K562 (cell line): Measurements from ENCODE around the gene KAZN. TPM values are rescaled to one million over a fixed set of nuclear protein-coding genes. Genes with fewer than 3 reads are reported as not detected.
A peak's percentile ranks its signal among the peaks of the same experiment; 100 is the strongest.

Source experiments
- ARID2 ChIP-seq: fragments of 450-650 bp; IDR thresholded peaks from 2 replicates; pipeline ENCODE4 v1.6.1; 2017; ENCODE audit warnings: antibody characterized with exemption, mild to moderate bottlenecking
- CGGBP1 ChIP-seq: fragments of 250-450 bp; sonication (Bioruptor Pico); IDR thresholded peaks from 2 replicates; pipeline ENCODE4 v1.9.0; 2021; ENCODE audit warnings: mild to moderate bottlenecking
- HDAC3 ChIP-seq: fragments of 450-650 bp; IDR thresholded peaks from 2 replicates; pipeline ENCODE4 v1.6.1; 2018; ENCODE audit warnings: borderline replicate concordance, mild to moderate bottlenecking, moderate library complexity; ENCODE audit not compliant: partially characterized antibody
- KDM2B ChIP-seq: fragments of 250-450 bp; sonication (Bioruptor Pico); IDR thresholded peaks from 2 replicates; pipeline ENCODE4 v1.8.0; 2021; ENCODE audit warnings: mild to moderate bottlenecking, moderate library complexity
- MGA ChIP-seq: fragments of 450-650 bp; IDR thresholded peaks from 2 replicates; pipeline ENCODE4 v1.6.1; 2016; ENCODE audit warnings: mild to moderate bottlenecking, moderate library complexity
- MIER1 ChIP-seq: fragments of 450-650 bp; IDR thresholded peaks from 2 replicates; pipeline ENCODE4 v1.6.1; 2016; ENCODE audit warnings: antibody characterized with exemption, mild to moderate bottlenecking, low read depth
- NFIC ChIP-seq: fragments of 450-650 bp; IDR thresholded peaks from 2 replicates; pipeline ENCODE4 v1.6.1; 2017; ENCODE audit warnings: mild to moderate bottlenecking, inconsistent platforms
- TCF3 ChIP-seq: sonication (generic); formaldehyde crosslinking; IDR thresholded peaks from 2 replicates; pipeline ENCODE4 v1.4.0; 2020; ENCODE audit warnings: mild to moderate bottlenecking, missing genetic modification reagents
- TEAD2 ChIP-seq: fragments of 450-650 bp; IDR thresholded peaks from 2 replicates; pipeline ENCODE4 v1.6.1; 2016; ENCODE audit warnings: missing genetic modification characterization, control low read depth, missing compliant biosample characterization
- XRCC5 ChIP-seq: fragments of 200-400 bp; formaldehyde crosslinking; IDR thresholded peaks from 2 replicates; pipeline ENCODE4 v1.6.1; 2017; ENCODE audit warnings: low read depth, mild to moderate bottlenecking, low read length
- ZNF280B ChIP-seq: fragments of 250-450 bp; sonication (Bioruptor Pico); IDR thresholded peaks from 2 replicates; pipeline ENCODE4 v1.5.1; 2021; ENCODE audit warnings: mild to moderate bottlenecking
- ZNF511 ChIP-seq: sonication (generic); formaldehyde crosslinking; IDR thresholded peaks from 2 replicates; pipeline ENCODE4 v1.8.0; 2022; ENCODE audit warnings: mild to moderate bottlenecking, missing genetic modification reagents
- ZNF707 ChIP-seq: fragments of 250-450 bp; sonication (Bioruptor Pico); conservative IDR thresholded peaks from 2 replicates; pipeline ENCODE4 v1.8.0; 2022; ENCODE audit warnings: inconsistent platforms, mild to moderate bottlenecking, moderate library complexity
- ZNF717 ChIP-seq: fragments of 250-450 bp; sonication (Bioruptor Pico); IDR thresholded peaks from 2 replicates; pipeline ENCODE4 v1.5.0; 2021
- polyA plus RNA-seq, 8 experiments: library from polyadenylated mRNA; depleted of rRNA in 4 of 8; stranded (reverse) in 5 of 8; unstranded in 3 of 8; fragments of >200 nt; fragmentation: Nextera tagmentation in 2 of 8; fragmentation: Illumina TruSeq in 1 of 8; extraction: Ambion mirVana in 2 of 8; extraction: Trizol in 1 of 8; gene quantifications; 2 replicates each; pipeline versions ENCODE4 v1.2.1 to v1.2.3, GENCODE V29; 2011 to 2014; ENCODE audit warnings: inconsistent platforms in 1 of 8, missing spikeins in 1 of 8
- total RNA-seq, 7 experiments: library from RNA; depleted of rRNA in 6 of 7; stranded (reverse); fragments of >200 nt in 6 of 7; fragmentation: Illumina TruSeq in 2 of 7; extraction: Trizol in 2 of 7; gene quantifications; 2 replicates each; pipeline versions ENCODE4 v1.2.1 to v1.2.3, GENCODE V29; 2011 to 2021; ENCODE audit warnings: low replicate concordance in 1 of 7

KAZN gene
- total and polyA plus RNA-seq, 9 of the 15 experiments (the other 6 are each of a cell fraction or from before 2014, with no cell fraction given) = 2.1 to 21.6 (median 5.4) TPM

GRCh38 chr1:15076807-15077206 lies 478.3 kb downstream of the KAZN start (continued):
- no peak for TF ChIP-seq ZNF511
- peak; percentile 51 for TF ChIP-seq MGA
- TF ChIP-seq ZNF280B (CRISPR knock-in tag) = no peak
- TF ChIP-seq KDM2B (CRISPR knock-in tag) = no peak
- no peak for TF ChIP-seq ARID2
- no peak for TF ChIP-seq HDAC3
- no peak for TF ChIP-seq CGGBP1 (CRISPR knock-in tag)
- no peak for TF ChIP-seq NFIC
- TF ChIP-seq TEAD2 = no peak
- TF ChIP-seq TCF3 (CRISPR knock-in tag) = no peak
- TF ChIP-seq MIER1 = no peak
- TF ChIP-seq ZNF707 (CRISPR knock-in tag) = no peak
- TF ChIP-seq ZNF717 (CRISPR knock-in tag) = no peak
- no peak for TF ChIP-seq XRCC5
